ENCODE data around the gene GAREM1.

GAREM1 gene

DNA sequence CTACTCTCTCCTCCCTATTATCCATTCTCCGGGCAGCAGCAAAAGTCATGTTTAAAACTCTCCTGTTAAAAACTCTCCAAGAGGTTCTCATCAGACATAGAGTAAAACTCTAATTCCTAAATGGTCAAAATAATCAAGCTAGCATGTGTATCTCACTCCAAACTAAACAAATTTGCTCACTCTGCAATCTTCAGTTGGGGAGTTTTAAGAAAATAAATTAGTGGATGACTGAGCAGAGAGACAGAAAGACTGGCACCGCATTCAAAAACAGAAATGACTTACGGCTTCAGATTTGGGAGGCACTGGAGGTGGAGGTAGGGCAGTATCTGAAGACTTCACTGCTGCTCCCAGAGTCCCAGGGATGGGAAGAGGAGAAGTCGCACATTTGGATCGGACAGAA is 183.9 kb downstream of the GAREM1 start:
- DNase-seq, result no peak

GRCh38 chr18:32284284-32284683 is 186.4 kb downstream of the GAREM1 start:
- DNase-seq, result no peak

- DNase-seq, result no peak
These were observed 189.8 kb downstream of the GAREM1 start for GRCh38 chr18:32280911-32281310.

- DNase-seq, result no peak
These were observed 190.4 kb downstream of the GAREM1 start for GRCh38 chr18:32280188-32280783.

DNA sequence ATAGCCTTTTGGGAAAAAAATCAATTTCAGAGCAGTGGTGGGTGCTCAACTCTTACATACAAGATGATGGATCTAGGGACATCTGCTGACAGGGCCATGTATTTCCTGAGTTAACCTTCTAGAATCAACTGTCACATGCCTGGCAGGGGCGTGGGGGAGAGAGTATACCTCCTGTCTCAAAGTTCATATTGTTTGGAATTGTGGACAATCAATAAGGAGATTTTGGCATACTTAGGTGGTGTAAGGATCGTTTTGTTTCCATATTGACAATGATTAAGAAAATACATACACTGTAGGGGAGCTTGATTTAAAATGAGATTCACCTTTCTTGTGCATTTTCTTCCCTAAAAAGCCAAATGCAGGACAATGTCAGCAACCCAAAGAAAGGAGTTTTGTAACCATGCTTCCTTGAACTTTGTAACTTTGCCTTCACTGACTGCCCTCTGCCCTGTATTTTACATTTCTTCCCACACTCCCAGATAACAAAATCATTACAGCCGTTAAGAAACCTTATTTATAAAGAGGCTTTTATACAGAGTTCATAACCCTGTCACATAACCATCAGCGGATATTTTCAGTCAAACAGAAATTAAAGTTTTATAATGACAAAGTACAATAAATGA is 192.4 kb downstream of the GAREM1 start:
- no peak for DNase-seq

- DNase-seq, result no peak
These were observed 193.1 kb downstream of the GAREM1 start for GRCh38 chr18:32277549-32277948.

DNA sequence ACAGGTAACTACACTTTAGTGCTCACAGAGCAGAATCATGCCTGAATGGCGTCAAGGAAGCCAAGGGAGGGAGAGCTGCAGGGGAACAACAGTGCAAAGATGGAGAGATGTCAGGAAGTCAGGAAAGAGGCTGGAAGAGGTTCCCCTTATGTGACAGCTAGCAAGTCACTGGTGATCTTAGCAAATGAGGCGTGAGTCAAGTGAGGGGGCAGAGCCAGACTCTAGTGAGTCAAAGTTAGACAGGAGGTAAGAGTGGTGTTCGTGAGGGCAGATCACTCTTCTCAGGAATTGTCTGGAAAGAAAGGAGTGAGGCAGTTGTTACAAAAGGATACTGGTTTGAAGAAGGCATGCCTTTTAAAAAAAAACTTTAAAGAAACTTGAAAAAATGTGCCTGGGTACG is 193.8 kb downstream of the GAREM1 start:
- no peak for DNase-seq

GRCh38 chr18:32276256-32276655 is 194.4 kb downstream of the GAREM1 start:
- no peak for DNase-seq

GRCh38 chr18:32275221-32275620 is 195.5 kb downstream of the GAREM1 start:
- no peak for DNase-seq

GRCh38 chr18:32274307-32274706 is 196.4 kb downstream of the GAREM1 start:
- DNase-seq, result no peak

- no peak for DNase-seq
These were observed 198.9 kb downstream of the GAREM1 start for GRCh38 chr18:32271672-32272208.

- DNase-seq, result no peak
These were observed 200.3 kb downstream of the GAREM1 start for GRCh38 chr18:32270341-32270740.

DNA sequence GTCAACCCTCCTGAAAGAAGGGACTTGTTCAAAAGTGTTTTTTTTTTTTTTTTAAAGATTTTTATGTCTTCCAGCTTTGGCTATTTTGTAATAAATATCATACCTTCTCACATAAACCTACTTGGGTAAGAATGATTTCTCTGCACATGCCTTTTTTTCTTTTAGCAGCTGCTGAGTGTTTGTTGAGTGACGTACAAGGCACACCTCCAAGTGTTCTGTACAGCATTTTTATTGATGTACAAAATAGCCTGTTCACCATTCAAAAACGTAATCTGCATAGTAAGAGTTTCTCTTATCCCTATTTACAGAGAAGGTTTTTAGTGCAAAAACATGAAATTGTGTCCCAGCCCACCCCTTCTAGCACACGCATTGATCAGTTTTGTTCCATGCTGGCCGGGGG is 203.2 kb downstream of the GAREM1 start:
- DNase-seq, result no peak

DNA sequence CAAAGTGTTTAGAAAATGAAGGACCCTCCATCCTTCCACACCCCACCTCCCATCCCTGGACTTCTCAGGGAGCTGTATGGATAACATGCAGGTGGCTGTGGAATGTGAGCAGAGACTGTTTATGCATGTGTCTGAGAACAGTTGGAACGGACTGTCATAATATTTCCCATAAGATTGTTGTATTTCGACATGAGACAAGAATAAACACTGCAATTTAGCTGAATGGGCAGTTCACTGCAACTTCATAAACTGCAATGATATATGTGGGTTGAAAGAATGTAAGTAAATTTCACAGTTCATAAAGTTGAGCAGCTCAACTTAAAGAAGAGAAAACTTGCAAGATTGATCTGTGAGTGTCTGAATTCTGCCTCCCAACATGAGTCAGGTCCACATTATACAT is 206.3 kb downstream of the GAREM1 start:
- no peak for DNase-seq

GRCh38 chr18:32262092-32262491 is 208.6 kb downstream of the GAREM1 start:
- no peak for DNase-seq

- no peak for DNase-seq
These were observed 209.7 kb downstream of the GAREM1 start for GRCh38 chr18:32261003-32261402.

GRCh38 chr18:32259553-32259952 is 211.1 kb downstream of the GAREM1 start:
- DNase-seq, result no peak

GRCh38 chr18:32258558-32259204 is 212.0 kb downstream of the GAREM1 start:
- DNase-seq, result no peak

DNA sequence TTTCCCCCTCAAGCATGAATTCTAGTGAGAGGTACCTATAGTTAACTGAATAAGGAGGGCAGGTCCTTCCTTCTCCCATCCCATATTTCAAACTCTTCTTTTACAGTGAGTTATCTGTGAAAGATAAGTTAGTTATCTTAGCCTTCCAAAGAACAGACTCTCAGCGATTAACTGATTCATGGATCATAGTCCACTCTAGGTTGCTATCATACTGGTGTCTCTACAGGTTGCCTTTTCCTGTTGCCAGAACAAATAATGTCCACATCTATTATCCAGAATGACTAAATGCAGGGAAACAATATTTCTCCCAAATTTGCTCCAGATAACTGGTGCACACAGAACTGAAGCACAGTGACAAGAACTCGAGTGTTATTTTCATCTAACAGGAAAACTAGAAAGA is 212.5 kb downstream of the GAREM1 start:
- DNase-seq, result no peak

GRCh38 chr18:32257084-32257785 is 213.4 kb downstream of the GAREM1 start:
- DNase-seq, result no peak

GRCh38 chr18:32255570-32255969 is 215.1 kb downstream of the GAREM1 start:
- no peak for DNase-seq

GRCh38 chr18:32252141-32252860 is 218.4 kb downstream of the GAREM1 start:
- DNase-seq, result no peak

DNA sequence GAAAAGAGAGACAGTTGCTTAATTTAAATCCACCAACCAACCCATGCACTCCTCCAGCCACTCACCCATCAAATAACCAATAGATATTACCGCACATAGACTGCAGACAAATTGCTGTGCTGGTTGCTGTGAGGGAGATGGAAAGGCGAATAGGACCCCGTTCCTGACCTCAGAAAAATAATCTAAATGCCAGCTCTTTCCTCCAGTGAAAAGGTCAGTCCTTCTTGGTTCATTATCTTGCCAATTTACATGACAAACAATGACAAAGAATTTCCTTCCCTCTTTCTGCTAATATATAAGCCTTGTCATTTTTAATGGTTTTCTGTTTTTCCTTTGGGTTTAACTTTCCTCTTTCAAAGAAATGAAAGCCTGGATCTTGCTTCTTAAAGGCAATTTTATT is 219.2 kb downstream of the GAREM1 start:
- no peak for DNase-seq

All from GOT3 (cell line).